Panc1 (cell line): ENCODE measurements around the gene DENND6B.

Experiments used
- CTCF ChIP-seq: fragments of 450-650 bp; IDR thresholded peaks from 2 replicates; pipeline ENCODE4 v1.5.1; 2017; ENCODE audit warnings: mild to moderate bottlenecking
- POLR2AphosphoS5 ChIP-seq: IDR thresholded peaks from 2 replicates; pipeline ENCODE4 v1.6.1; 2012; ENCODE audit warnings: mild to moderate bottlenecking, low read depth, low read length, moderate library complexity
- REST ChIP-seq, 2 experiments: IDR thresholded peaks; 2 replicates each; pipeline ENCODE4 v1.6.1; 2011 to 2012; ENCODE audit warnings: low read depth in 2 of 2, control low read depth in 1 of 2, low read length in 1 of 2, mild to moderate bottlenecking in 1 of 2, moderate library complexity in 1 of 2; ENCODE audit not compliant: insufficient read depth in 1 of 2
- SIN3A ChIP-seq: IDR thresholded peaks from 2 replicates; pipeline ENCODE4 v1.6.1; 2012; ENCODE audit warnings: low read depth, mild to moderate bottlenecking, low read length, moderate library complexity, borderline replicate concordance; ENCODE audit not compliant: insufficient read depth

- TF ChIP-seq CTCF: no peak
- TF ChIP-seq REST (IDR thresholded peaks at IDR 0.05; ENCODE audit: insufficient read depth in 1 of 2, low read depth in 2 of 2, low read length in 1 of 2): no peak
- TF ChIP-seq POLR2AphosphoS5: no peak
- TF ChIP-seq SIN3A: no peak
Measured at GRCh38 chr22:50269573-50269969, 57.2 kb downstream of the DENND6B start.
